Fibroblast of skin of scalp (primary cell): Measurements from ENCODE around the gene SLC49A3.
"Not testable (repeated sequence)": the region's sequence is repeated elsewhere in the genome, so short reads cannot be mapped to it uniquely, and the experiment has no call there.

Experiments used
- DNase-seq: peaks from one replicate; pipeline ENCODE4 v3.0.0-alpha.2; 2013

Gene SLC49A3

DNA sequence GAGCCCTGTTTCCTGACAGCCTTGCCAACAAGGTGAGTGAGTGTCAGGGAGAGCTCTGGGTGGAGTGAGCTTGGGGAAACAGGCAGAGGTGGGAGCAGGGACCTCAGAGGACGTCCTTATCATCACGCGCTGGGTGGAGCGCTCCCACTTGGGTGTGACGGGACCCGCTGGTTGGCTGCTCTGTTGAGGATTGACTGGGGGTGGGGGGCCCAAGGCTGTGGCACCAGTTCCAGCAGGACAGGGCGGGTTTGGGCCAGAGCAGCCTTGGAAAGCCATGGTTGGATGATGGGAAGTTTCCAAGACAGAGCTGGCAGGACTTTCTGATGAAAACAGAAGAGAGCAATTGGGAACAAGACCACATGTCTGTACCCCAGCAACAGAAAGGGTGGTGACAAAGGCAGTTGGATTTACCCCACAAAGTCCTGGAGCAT, 13.7 kb upstream of the SLC49A3 start:
- no peak for DNase-seq

GRCh38 chr4:700587-701264, 11.8 kb upstream of the SLC49A3 start:
- DNase-seq: no peak

DNA sequence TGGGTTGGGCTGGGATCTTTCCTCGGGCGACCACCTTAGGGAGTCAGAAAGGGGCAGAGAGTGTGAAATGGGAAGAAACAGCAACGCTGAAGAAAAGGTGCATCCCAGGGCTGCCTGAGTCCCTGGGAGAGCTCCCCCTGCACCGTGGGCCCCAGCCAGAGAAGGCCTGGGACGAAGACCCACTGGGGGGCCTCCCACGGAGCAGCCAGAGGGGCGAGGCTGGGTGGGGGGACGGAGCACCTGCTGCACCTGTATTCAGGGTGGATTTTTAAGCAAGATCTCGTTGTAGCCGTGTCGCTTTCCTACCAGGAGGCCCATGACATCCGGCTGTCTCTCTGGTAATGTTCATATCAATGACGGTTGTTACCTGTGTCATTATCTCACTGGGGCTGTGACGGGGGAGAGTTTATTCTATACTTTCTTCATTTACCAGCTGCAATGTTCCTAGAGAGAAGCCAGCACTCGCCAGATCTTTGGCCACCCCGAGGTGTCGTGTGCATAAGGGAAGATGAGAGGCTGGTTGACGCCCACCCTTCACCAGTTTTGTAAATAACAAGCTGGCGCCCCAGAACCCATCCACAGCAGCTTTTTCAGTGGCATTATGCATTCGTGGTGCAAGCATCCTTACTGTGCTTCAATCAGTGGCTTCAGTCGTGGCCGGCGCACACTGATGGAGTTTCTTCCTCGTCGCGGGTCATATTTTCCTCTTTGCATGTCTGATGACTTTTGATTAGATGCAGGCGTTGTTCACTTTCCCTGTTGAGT, 11.0 kb upstream of the SLC49A3 start:
- DNase-seq: no peak

GRCh38 chr4:694341-694940, 5.5 kb upstream of the SLC49A3 start:
- DNase-seq: not testable (repeated sequence)

GRCh38 chr4:692771-693554, 4.0 kb upstream of the SLC49A3 start:
- no peak for DNase-seq

DNA sequence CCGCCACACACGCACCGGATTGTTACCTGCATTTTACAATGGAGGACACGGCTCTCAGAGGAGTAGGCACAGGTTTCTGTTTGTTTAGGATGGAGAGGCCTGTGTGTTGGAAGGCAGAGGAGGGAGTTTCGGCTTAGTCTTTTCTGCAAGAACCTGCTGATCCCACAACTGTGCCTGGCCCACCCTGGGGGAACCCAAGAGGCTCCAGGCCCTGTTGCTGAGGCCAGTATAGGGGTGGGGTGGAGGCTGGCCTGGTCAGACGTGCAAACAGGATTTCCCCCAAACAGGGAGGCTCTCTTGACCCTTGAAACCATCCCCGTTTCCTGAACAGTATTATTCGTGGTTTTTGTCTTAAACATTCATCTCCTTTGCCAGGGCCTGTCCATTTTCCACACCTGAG, 772 bp upstream of the SLC49A3 start:
- no peak for DNase-seq

DNA sequence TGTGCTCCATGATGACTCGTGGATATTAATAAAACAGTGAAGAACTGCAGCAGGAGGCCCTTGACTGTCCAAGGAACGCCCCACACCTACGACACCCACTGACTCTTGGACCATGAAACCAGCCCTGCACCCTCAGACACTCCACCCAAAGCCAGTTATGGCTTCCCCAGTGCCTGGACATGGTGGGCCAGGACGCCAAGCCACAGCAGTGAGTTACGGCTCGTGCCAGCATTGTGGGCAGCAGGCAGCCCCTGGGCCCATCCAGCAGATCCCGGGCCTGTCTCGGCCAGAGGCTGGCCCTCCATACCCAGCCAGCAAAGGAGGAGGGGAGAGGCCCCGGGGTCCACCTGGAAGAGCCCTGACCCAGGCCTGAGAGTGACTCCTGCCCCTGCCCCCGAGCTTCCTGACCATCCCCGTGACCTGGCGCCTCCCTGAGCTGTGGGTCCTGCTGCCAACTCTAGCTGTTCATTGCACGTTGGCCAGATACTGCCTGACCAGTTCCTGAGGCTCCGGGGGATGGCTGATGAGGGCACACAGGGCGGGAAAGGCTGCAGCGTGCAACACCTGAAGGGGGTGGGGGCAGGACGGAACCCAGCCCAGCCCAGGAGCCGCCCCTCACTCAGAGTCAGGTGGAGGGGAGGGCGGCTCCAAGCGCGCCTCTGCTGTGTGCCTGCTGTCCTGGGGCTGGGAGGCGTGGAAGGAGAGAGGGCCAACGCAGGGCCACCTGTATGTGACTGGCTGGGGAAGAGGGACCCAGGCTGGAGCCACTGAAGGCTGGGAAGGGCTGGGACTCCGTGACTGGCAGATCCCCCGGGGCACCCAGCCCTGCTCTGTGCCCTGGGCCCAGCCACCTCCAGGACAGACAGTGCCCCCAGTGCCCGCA, 739 bp downstream of the SLC49A3 start:
- DNase-seq: no peak

DNA sequence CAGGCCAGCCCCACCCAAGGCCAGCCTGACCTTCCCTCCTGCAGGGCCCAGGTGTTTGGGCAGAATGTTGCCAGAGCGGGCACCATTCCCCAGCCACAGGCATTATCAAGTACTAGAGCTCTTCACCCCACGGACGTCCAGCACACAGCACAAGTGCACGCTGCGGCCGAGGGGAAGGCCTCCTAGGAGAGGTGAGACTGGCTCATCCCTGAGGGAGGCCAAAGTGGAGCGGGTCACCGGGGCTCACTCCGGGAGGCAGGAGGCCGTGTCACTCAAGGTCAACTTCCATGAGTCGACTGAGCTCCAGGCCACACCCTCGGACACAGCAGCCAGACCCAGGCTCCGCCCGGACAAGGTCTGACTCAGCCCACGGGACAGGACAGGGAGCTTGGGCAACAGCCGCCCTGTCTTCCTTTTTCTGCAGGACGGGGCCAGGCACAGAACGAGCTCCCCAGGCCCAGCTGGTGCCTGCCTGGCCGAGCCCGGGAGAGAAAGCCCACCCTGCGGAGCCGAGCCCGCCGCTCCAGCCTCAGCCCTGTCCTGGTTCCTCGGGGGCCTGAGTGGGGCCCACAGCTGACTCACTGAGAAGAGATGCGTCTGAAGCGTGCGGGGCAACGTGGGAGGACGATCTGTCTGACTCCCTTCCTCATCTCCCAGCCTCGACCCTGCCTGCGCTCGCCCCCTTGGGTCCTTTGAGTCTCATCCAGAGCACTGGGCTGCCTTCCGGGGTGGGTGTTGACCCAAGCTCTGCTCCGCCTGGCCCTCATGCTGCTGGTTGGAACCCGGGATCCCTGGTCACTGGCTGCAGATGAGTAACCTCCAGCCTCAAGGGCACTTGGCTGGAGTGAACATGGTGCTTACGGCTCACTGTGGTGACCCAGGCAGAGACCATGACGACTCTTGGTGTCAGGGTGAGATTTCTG, 1.6 kb downstream of the SLC49A3 start:
- peak; percentile 54 for DNase-seq

DNA sequence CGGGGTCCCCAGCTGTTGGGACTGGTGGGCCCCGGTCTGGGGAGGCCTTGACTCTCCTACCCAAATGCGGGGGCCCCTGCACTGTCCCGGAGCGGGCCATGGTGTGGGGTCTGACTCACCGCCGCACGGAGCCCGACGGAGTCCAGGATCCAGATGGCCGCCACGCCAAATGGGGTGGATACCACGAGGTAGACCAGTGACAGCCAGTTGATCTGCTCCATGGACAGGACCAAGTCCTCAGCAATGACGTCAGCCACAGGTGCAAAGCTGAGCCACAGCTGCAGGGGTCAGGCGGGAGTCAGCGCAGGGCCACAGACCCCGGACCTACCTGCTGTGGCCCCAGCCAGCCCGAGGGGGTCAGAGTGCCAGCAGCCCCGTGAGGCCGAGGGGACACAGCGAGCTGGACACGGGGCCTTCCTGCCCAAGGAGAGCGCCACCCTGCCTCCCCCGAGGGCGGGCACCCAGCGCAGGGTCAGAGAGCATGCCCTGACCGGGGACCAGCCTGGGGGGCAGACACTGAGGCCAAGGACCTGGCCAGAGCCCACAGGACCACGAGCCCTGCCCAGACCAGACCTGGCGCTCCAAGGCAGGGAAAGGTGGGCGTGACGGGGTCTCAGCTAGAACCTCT, 2.4 kb downstream of the SLC49A3 start:
- no peak for DNase-seq

- no peak for DNase-seq
These were observed 3.1 kb downstream of the SLC49A3 start for GRCh38 chr4:685679-686412.

GRCh38 chr4:684623-685327, 4.2 kb downstream of the SLC49A3 start:
- DNase-seq: no peak

- peak; percentile 57 for DNase-seq
These were observed 4.8 kb downstream of the SLC49A3 start for GRCh38 chr4:683982-684622.

DNA sequence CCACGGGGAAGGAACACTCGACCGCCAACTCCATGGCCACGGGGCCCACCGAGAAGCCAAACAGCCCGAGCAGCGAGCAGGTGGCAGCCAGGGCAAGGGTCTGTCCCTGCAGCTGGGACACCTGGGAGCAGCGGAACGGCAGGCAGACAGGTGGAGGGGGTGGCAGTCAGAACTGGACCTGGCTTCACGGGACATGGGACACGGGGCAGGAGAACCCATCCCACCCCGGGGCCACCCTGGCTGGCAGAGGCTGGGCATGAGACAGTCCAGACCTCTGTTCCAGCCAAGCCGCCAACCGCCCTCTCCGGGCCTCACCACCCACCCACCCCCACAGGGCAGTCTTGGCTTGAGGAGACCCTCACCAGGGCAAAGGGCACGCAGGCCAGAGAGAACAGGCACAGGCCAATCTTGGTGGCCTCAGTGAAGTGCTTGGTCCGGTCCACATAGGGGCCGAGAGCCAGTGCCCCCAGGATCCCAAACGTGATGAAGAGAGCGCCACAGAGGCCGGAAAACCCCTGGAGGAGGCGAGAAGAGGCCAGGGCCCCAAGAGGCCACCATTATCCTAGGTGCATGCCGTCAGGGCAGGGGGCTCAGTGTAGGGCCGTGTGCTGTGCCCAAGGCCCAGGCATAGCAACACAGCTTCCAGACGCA, 5.6 kb downstream of the SLC49A3 start:
- no peak for DNase-seq

DNA sequence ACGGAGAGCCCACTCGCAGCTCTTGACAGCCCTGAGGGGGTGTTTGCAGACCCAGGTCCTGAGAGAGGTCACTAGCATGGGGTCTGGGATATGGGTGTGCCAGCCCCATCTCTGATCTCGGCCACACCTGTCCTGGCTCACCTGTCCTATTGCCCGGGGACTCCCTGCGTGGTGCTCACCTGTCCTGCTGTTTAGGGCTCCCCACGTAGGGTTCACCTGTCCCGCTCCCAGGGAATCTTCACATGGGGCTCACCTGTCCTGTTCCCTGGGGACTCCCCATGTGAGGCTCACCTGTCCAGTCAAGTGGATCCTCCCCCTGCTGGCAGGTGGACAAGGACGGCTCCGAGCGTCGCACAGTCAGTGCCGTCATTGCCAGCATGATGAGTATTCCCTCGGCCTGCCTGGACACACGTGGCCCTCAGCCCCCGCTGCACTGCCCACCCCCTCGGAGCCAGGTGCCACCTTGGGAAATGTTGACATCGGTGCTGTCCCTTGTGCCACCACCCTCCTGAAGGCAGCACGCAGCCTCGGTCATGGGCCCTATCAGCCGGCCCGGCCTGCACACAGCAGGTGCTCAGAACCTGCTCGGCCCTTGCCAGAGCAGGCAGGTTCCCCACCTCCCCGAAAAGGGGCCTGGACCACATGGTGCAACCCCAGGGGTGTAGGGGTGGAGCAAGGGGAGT, 6.3 kb downstream of the SLC49A3 start:
- DNase-seq: no peak

- DNase-seq: no peak
These were observed 7.1 kb downstream of the SLC49A3 start for GRCh38 chr4:681736-682451.

GRCh38 chr4:680928-681645, 7.9 kb downstream of the SLC49A3 start:
- DNase-seq: peak; percentile 42
